ENCODE results near the gene ZFPM1.
"Not testable (repeated sequence)": the region's sequence is repeated elsewhere in the genome, so short reads cannot be mapped to it uniquely, and the experiment has no call there.

The ZFPM1 gene

DNA sequence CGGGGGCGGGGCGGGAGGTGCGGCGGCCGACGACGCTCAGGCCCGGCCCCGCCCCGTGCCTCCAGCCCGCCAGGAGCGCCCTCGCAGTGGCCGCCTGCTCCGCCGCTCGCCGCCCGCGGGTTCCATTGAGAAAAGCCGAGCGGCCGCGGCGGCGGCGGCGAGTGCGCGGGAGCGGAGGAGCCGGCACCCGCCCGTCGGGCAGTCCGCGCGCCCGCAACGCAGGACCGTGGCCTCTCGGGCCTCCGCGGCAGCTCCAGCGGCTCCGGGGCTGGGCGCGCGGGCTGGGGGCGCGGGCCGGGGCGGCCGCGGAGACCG lies at the start of gene ZFPM1:
TSS of gene ZFPM1 (plus strand) at position 64 of the 315 bp plus-strand sequence. CDS start 359 bp downstream, outside the sequence.
- no peak for DNase-seq (ENCODE audit: low read depth in 2 of 2)

GRCh38 chr16:88403794-88404581 lies 49.1 kb upstream of the ZFPM1 start:
- no peak for DNase-seq (ENCODE audit: low read depth in 2 of 2)

GRCh38 chr16:88404769-88405168 lies 48.3 kb upstream of the ZFPM1 start:
- no peak for DNase-seq (ENCODE audit: low read depth in 2 of 2)

- no peak for DNase-seq (ENCODE audit: low read depth in 2 of 2)
Measured at GRCh38 chr16:88405216-88406060, 47.6 kb upstream of the ZFPM1 start.

GRCh38 chr16:88406096-88407041 lies 46.7 kb upstream of the ZFPM1 start:
- no peak for DNase-seq (ENCODE audit: low read depth in 2 of 2)

- DNase-seq (ENCODE audit: low read depth in 2 of 2), result no peak
Measured at GRCh38 chr16:88407042-88407420, 46.0 kb upstream of the ZFPM1 start.

GRCh38 chr16:88407807-88408206 lies 45.3 kb upstream of the ZFPM1 start:
- DNase-seq (ENCODE audit: low read depth in 2 of 2), result no peak

GRCh38 chr16:88408561-88409142 lies 44.4 kb upstream of the ZFPM1 start:
- DNase-seq (ENCODE audit: low read depth in 2 of 2), result no peak

DNA sequence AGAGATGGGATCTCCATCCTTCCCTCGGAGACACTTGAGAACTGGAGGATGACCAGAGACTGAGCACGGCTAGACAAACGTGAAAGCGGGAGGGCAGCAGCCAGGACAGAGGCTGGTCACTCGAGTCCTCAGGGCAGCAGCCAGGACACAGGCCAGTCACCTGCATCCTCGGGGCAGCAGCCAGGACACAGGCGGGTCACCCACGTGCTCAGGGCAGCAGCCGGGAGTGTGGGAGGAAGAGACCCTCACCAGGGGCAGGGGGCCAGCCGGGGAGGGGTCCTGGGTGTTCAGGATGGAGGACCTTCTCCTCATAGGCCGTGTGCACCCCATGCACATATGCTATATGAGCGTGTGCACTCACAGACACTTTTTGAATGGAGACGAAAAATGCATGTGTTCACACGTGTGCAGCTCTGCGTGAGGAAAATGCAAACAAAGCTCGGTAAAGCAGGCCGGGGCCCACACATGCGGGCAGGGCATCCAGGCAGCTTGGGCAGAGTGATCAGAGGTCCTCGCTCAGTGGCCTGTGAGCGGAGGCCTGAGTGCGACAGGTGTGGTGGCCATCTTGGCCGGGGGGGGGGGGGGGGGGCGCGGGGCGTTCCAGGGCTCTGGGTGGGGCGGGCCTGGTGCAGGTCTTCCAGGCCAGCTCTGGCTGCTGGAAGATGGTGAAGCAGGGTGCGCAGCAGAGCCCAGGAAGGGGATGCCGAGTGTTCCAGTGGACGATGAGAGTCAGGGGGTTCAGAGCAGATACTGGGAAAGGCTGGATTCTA lies 43.6 kb upstream of the ZFPM1 start:
- DNase-seq (ENCODE audit: low read depth in 2 of 2), result no peak

GRCh38 chr16:88410297-88410968 lies 42.6 kb upstream of the ZFPM1 start:
- DNase-seq (ENCODE audit: low read depth in 2 of 2), result not testable (repeated sequence)

DNA sequence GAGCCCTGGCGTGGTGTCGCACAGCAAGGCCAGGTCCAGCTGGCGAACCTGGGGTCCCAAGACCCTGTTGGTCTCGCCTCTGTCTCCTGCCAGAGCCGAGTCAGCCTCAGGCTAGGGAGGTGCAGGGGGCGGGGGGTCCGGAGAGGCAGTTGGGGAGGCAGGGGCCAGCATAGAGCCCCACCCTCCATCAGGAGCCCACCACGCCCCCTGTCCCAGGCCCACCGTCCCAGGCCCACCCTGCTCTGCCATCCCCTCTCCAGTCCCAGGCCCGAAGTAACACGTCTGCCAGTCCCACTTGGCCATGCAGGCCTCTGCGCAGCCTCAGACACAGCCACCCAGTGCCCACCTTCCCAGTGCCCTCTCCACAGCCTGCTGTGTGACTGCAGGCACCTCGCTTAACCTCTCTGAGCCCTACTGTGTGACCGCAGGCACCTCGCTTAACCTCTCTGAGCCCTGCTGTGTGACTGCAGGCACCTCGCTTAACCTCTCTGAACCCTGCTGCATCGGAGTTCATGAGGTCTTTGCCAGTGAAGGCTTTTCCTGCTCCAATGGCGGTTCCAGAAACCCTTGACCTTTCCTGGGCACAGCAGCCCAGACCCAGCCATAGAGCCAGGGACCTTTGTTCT lies 41.0 kb upstream of the ZFPM1 start:
- no peak for DNase-seq (ENCODE audit: low read depth in 2 of 2)

DNA sequence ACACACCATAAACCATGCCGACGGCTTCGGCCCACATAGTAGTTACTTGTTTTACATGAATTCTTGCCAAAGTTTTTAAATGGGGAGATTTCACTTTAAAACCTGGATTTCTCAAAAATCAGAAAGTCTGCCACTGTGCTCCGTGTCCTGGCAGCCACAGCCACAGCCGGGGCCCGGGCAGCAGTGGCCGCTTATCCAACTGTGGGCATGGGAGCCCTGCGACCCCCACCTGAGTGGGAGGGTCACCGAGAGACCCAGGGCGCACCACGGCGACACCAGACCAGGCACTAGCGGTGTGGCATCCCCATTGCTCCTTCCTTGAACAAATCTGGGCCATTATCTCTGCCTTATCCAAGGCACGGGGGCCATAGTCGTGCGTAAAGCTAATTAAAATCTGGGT lies 40.3 kb upstream of the ZFPM1 start:
- no peak for DNase-seq (ENCODE audit: low read depth in 2 of 2)

- no peak for DNase-seq (ENCODE audit: low read depth in 2 of 2)
Measured at GRCh38 chr16:88413231-88413630, 39.8 kb upstream of the ZFPM1 start.

- no peak for DNase-seq (ENCODE audit: low read depth in 2 of 2)
Measured at GRCh38 chr16:88413631-88414030, 39.4 kb upstream of the ZFPM1 start.

DNA sequence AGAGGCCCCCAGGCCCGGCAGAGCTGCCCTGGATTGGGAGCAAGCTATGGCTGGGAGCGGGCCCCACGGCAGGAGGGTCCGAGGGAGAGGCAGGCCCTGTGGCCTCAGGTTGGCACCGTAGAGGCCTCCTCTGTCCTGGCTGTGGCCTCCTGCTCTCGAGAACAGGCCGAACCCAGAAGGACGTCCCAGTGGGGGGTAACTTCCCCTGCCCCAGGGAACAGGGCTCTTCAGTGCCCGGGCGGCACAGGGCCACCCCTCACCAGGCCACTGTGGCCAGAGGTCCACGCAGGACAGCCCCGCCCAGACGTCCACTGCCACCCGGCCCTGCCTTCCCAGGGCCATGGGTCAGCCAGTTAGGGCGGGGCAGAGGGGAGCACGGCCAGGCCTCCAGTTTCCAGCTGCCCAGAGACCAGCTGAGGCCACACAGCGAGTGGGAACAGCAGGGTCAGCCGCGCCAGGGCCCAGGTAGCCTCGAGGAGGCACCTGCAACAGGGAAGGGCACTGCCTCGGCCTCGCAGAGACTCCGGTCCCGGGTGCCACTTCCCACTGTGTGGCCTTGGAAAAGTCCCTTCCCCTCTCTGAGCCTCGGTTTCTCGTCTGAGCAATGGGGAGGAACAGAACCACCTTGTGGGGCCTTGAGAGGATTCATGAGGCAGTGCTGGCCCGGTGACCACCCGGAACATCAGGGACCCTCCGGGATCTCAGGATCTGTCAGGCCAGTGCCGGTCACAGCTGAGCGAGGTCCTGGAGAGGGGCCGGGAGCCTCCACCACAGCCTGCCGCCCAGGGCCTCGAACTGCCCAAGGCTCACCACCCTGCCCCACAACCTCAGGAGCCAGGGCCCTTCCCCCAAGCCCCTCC lies 38.3 kb upstream of the ZFPM1 start:
- DNase-seq (ENCODE audit: low read depth in 2 of 2), result no peak

DNA sequence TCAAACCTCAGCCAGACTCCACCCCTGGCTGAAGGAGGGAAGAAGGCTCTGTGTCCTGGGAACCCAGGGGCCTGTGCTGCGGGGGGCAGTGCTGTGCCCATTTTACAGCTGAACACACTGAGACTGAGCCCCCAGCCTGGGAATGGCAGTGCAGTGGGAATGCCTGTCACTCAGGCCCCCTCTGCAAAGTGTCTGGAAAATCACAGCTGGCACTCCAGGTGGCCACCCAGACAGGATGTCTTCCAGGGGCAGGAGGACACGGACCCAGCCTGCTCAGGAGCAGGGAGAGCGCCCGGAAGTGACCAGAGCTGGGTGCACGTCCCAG lies 37.7 kb upstream of the ZFPM1 start:
- DNase-seq (ENCODE audit: low read depth in 2 of 2), result no peak

DNA sequence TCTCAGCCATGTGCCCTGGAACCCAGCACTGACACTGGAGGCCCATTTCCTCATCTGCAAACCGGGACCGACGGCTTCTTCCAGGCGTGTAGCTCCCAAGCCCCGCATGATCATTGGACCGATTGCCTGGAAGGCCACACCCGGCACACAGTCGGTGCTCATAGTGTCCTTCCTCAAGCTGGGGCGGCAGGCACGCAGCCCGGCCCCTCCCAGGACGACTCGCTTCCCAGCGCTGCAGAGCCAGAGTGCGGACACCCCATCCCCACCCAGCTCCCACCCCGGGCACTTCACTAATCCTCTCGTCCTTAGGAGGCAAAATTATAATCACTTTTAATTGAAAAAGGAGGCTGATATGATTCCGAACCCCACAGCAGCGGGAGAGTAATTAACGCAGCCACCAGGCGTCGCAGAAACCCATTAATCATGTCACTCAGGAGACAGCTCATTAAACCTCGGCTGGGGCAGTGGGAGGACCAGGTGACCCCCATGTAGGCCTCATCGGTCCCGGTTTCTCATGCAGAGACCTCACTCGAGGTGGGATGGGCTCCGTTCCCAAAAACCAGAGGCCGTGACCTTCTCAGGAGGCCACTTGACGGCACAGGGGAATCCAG lies 37.3 kb upstream of the ZFPM1 start:
- no peak for DNase-seq (ENCODE audit: low read depth in 2 of 2)

DNA sequence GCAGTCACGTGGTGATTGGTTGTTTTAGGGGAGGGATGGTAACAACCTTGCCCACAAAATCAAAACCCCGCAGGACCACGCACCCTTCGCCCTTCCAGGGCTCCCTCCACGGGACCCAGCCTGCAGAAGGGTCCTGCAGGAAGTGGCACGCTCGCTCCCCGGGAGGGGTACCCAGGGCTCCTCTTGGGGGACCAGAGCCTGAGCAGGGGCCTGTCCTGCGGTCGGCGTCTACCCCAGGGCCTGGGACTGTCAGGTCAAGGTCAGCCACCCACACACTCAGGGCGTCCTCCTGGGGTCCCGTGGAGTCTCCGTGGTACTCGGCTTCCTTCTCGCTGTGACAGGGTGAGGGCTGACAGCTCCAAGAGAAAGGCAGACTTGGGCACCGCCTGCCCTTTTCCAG lies 36.4 kb upstream of the ZFPM1 start:
- no peak for DNase-seq (ENCODE audit: low read depth in 2 of 2)
